ENCODE measurements around the gene DHX58. TPM values are rescaled to one million over a fixed set of nuclear protein-coding genes. Genes with fewer than 3 reads are reported as not detected.

Gene DHX58
- total and polyA plus RNA-seq, 2 donors (not counting 1 experiment from before 2014, with no cell fraction given), result 39.7 to 57.6 TPM

GRCh38 chr17:42109086-42109485 lies 3.4 kb downstream of the DHX58 start:
- H3K4me3 Mint-ChIP-seq, result no peak overlapping the region
- Histone ChIP-seq H3K4me2 (replicated peaks; ENCODE audit: low read depth, low read length, poor library complexity, severe bottlenecking) (no peak overlapping the region), H4K20me1 (ENCODE audit: control insufficient read depth, insufficient read depth, low read length, poor library complexity, severe bottlenecking) (no peaks in the 10 kb centered on the region), H3K9ac (ENCODE audit: low read length) (no peak overlapping the region), H3K27ac (ENCODE audit: low read length in 2 of 2) (no peak overlapping the region), H3K4me1 (ENCODE audit: control insufficient read depth in 2 of 2, insufficient read depth in 2 of 2, low read length in 2 of 2) (peaks cover 28 to 37% of the 10 kb centered on the region in 2 donors), H3K4me3 (ENCODE audit: control extremely low read depth in 1 of 5, extremely low read depth in 1 of 5, insufficient read depth in 1 of 5, low read depth in 2 of 5, low read length in 4 of 5) (no peak overlapping the region), H3K27me3 (replicated peaks in 1 of 4; ENCODE audit: control extremely low read depth in 1 of 4, control insufficient read depth in 3 of 4, insufficient read depth in 4 of 4, low read length in 3 of 4) (no peaks in the 10 kb centered on the region), H3K79me2 (ENCODE audit: control insufficient read depth, insufficient read depth, low read length) (peaks cover 10% of the 10 kb centered on the region), H2AFZ (ENCODE audit: insufficient read depth, low read depth, low read length, poor library complexity, severe bottlenecking) (no peak overlapping the region), H3K9me3 (ENCODE audit: control extremely low read depth in 1 of 3, control insufficient read depth in 2 of 3, insufficient read depth in 1 of 3, low read length in 2 of 3) (peaks cover 0 to 4% (median 0%) of the 10 kb centered on the region in 3 donors), H3K36me3 (replicated peaks in 1 of 2; ENCODE audit: control extremely low read depth in 1 of 2, control insufficient read depth in 1 of 2, extremely low read depth in 1 of 2, insufficient read depth in 2 of 2, low read length in 1 of 2) (peaks cover 0 to 35% of the 10 kb centered on the region in 2 experiments)
- no peaks in the 10 kb centered on the region for H3K27me3 Mint-ChIP-seq
- H3K9me3 Mint-ChIP-seq (ENCODE audit: insufficient read depth), result no peaks in the 10 kb centered on the region
- intact Hi-C loops (cut with micrococcal nuclease), result no loop called here
- peaks cover 40% of the 10 kb centered on the region for H3K4me1 Mint-ChIP-seq
- TF ChIP-seq, protein P1, sequence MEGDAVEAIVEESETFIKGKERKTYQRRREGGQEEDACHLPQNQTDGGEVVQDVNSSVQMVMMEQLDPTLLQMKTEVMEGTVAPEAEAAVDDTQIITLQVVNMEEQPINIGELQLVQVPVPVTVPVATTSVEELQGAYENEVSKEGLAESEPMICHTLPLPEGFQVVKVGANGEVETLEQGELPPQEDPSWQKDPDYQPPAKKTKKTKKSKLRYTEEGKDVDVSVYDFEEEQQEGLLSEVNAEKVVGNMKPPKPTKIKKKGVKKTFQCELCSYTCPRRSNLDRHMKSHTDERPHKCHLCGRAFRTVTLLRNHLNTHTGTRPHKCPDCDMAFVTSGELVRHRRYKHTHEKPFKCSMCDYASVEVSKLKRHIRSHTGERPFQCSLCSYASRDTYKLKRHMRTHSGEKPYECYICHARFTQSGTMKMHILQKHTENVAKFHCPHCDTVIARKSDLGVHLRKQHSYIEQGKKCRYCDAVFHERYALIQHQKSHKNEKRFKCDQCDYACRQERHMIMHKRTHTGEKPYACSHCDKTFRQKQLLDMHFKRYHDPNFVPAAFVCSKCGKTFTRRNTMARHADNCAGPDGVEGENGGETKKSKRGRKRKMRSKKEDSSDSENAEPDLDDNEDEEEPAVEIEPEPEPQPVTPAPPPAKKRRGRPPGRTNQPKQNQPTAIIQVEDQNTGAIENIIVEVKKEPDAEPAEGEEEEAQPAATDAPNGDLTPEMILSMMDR (IDR thresholded peaks at IDR 0.05), result no peak
- TF ChIP-seq EZH2 (IDR thresholded peaks at IDR 0.05; ENCODE audit: borderline replicate concordance, insufficient read depth, low read depth, low read length, poor library complexity, severe bottlenecking), result no peak
- DNase-seq (no peak), ATAC-seq (ENCODE audit: low read depth) (no peak)
- WGBS (ENCODE audit: insufficient coverage), result 95% methylated on average over 9 of the region's 9 CpGs
- no peak overlapping the region for H3K27ac Mint-ChIP-seq
- POLR2A ChIA-PET, result no interaction called here
- CTCF ChIA-PET, result interaction anchor here (0.7 to 2.4 kb wide), 6 partner anchors 7 to 143 kb away, joined by 3 to 8 read pairs (median 4); partner anchors contain the start of gene NKIRAS2
